NCI-H2107 (cell line): Measurements from ENCODE around the gene FZD10.

Source experiments
- DNase-seq: peaks from one replicate; lab custom pipeline; 2025; lab: John Stamatoyannopoulos, UW

Gene FZD10

GRCh38 chr12:130179191-130179590 lies 16.9 kb downstream of the FZD10 start:
- no peak for DNase-seq

GRCh38 chr12:130179621-130180020 lies 17.4 kb downstream of the FZD10 start:
- no peak for DNase-seq

- DNase-seq, result no peak
Measured at GRCh38 chr12:130181211-130181610, 18.9 kb downstream of the FZD10 start.

GRCh38 chr12:130183585-130184370 lies 21.5 kb downstream of the FZD10 start:
- DNase-seq, result no peak

GRCh38 chr12:130184404-130185090 lies 22.3 kb downstream of the FZD10 start:
- no peak for DNase-seq

- DNase-seq, result no peak
Measured at GRCh38 chr12:130185455-130186391, 23.5 kb downstream of the FZD10 start.

- DNase-seq, result no peak
Measured at GRCh38 chr12:130186651-130187268, 24.5 kb downstream of the FZD10 start.

GRCh38 chr12:130192642-130193345 lies 30.5 kb downstream of the FZD10 start:
- no peak for DNase-seq

GRCh38 chr12:130194154-130194553 lies 31.9 kb downstream of the FZD10 start:
- no peak for DNase-seq

GRCh38 chr12:130195369-130195768 lies 33.1 kb downstream of the FZD10 start:
- DNase-seq, result no peak

GRCh38 chr12:130195776-130196175 lies 33.5 kb downstream of the FZD10 start:
- no peak for DNase-seq

- no peak for DNase-seq
Measured at GRCh38 chr12:130196827-130197226, 34.6 kb downstream of the FZD10 start.

- DNase-seq, result no peak
Measured at GRCh38 chr12:130198026-130198662, 35.9 kb downstream of the FZD10 start.

- no peak for DNase-seq
Measured at GRCh38 chr12:130198663-130199060, 36.4 kb downstream of the FZD10 start.

GRCh38 chr12:130199581-130200390 lies 37.5 kb downstream of the FZD10 start:
- no peak for DNase-seq

- DNase-seq, result no peak
Measured at GRCh38 chr12:130200445-130200844, 38.2 kb downstream of the FZD10 start.

- DNase-seq, result no peak
Measured at GRCh38 chr12:130201037-130201436, 38.8 kb downstream of the FZD10 start.

GRCh38 chr12:130202201-130202600 lies 39.9 kb downstream of the FZD10 start:
- DNase-seq, result no peak

- no peak for DNase-seq
Measured at GRCh38 chr12:130203151-130203550, 40.9 kb downstream of the FZD10 start.

GRCh38 chr12:130204541-130204953 lies 42.3 kb downstream of the FZD10 start:
- no peak for DNase-seq
